ENCODE results near the gene LYL1.

GRCh38 chr19:13052447-13053175 is 50.0 kb downstream of the LYL1 start:
- TF ChIP-seq, protein P1, sequence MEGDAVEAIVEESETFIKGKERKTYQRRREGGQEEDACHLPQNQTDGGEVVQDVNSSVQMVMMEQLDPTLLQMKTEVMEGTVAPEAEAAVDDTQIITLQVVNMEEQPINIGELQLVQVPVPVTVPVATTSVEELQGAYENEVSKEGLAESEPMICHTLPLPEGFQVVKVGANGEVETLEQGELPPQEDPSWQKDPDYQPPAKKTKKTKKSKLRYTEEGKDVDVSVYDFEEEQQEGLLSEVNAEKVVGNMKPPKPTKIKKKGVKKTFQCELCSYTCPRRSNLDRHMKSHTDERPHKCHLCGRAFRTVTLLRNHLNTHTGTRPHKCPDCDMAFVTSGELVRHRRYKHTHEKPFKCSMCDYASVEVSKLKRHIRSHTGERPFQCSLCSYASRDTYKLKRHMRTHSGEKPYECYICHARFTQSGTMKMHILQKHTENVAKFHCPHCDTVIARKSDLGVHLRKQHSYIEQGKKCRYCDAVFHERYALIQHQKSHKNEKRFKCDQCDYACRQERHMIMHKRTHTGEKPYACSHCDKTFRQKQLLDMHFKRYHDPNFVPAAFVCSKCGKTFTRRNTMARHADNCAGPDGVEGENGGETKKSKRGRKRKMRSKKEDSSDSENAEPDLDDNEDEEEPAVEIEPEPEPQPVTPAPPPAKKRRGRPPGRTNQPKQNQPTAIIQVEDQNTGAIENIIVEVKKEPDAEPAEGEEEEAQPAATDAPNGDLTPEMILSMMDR (IDR thresholded peaks at IDR 0.05; ENCODE audit: low read depth, low read length) = no peak
- no peak for TF ChIP-seq POLR2A (IDR thresholded peaks at IDR 0.05; ENCODE audit: extremely low read depth, insufficient read length)
- peak; percentile 10; the same call in 1 of the 2 replicates for TF ChIP-seq MAX (IDR thresholded peaks at IDR 0.05; ENCODE audit: low read depth, low read length)

Data from NB4 (cell line).